HFF-Myc (cell line): ENCODE measurements around the gene A4GNT.
"Not testable (repeated sequence)": the region's sequence is repeated elsewhere in the genome, so short reads cannot be mapped to it uniquely, and the experiment has no call there.

ENCODE experiments used
- DNase-seq: peaks from one replicate; pipeline ENCODE4 v3.0.0-alpha.2; 2011; ENCODE audit warnings: low read depth; ENCODE audit errors: extremely low read depth
- H3K4me3 ChIP-seq: replicated peaks from 2 replicates; pipeline ENCODE4 v1.5.1; 2011; ENCODE audit warnings: low read depth, mild to moderate bottlenecking, control low read depth, low read length
- TF ChIP-seq, protein P1 (sequence below): IDR thresholded peaks from 2 replicates; pipeline ENCODE4 v1.5.1; 2012; ENCODE audit warnings: mild to moderate bottlenecking, low read depth, low read length, control low read depth; ENCODE audit errors: missing control alignments

A4GNT gene

GRCh38 chr3:138105598-138105997 is 26.6 kb downstream of the A4GNT start:
- DNase-seq, result no peak
- TF ChIP-seq, protein P1, sequence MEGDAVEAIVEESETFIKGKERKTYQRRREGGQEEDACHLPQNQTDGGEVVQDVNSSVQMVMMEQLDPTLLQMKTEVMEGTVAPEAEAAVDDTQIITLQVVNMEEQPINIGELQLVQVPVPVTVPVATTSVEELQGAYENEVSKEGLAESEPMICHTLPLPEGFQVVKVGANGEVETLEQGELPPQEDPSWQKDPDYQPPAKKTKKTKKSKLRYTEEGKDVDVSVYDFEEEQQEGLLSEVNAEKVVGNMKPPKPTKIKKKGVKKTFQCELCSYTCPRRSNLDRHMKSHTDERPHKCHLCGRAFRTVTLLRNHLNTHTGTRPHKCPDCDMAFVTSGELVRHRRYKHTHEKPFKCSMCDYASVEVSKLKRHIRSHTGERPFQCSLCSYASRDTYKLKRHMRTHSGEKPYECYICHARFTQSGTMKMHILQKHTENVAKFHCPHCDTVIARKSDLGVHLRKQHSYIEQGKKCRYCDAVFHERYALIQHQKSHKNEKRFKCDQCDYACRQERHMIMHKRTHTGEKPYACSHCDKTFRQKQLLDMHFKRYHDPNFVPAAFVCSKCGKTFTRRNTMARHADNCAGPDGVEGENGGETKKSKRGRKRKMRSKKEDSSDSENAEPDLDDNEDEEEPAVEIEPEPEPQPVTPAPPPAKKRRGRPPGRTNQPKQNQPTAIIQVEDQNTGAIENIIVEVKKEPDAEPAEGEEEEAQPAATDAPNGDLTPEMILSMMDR, result no peak
- no peak overlapping the region for H3K4me3 ChIP-seq

- TF ChIP-seq, protein P1, result no peak
- no peak for DNase-seq
- H3K4me3 ChIP-seq, result no peak overlapping the region
Observed at GRCh38 chr3:138103466-138103865, 28.7 kb downstream of the A4GNT start.

DNA sequence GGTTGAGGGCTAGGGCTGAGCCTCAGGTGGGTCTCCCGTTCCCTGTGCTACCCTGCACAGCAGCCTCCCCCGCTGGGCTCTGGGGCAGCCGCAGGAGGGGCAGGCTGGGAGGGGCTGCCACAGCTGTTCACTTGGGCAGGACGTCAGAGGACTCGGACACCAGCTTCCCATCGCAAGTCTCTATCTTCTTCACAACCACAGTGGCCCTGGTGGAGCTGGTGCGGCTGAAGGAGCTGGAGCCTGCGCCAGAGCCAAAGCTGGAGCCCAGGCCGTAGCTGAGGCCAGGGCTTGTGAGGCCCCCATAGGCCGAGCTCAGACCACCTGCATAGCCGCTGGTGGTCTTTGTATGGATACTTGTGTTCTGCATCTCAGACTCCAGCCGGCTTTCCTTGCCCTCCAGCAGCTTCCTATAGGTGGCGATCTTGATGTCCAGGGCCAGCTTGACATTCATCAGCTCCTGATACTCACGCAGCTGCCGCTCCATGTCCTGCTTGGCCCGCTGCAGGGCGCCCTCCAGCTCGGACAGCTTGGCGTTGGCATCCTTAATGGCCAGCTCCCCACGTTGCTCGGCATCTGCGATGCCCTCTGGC is 30.7 kb downstream of the A4GNT start:
- not testable (repeated sequence) for H3K4me3 ChIP-seq, DNase-seq
- TF ChIP-seq, protein P1, result peak; percentile 31

DNA sequence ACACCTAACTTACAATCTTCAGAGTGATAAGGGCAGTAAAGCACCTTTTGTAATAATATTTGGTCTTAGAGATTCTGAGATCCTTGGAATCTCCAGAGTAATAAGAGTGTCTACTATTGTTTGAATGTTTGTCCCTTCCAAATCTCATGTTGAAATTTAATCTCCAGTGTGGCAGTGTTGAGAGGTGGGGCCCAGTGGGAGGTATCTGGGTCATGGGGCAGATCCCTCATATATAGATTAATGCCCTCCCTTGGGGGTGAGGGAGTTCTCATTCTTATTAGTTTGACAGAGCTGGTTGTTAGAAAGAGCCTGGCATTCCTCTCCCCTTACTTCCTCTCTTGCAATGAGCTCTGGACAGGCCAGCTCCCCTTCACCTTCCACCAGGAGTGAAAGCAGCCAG is 32.8 kb downstream of the A4GNT start:
- TF ChIP-seq, protein P1, result no peak
- no peak for DNase-seq
- H3K4me3 ChIP-seq, result no peak overlapping the region

DNA sequence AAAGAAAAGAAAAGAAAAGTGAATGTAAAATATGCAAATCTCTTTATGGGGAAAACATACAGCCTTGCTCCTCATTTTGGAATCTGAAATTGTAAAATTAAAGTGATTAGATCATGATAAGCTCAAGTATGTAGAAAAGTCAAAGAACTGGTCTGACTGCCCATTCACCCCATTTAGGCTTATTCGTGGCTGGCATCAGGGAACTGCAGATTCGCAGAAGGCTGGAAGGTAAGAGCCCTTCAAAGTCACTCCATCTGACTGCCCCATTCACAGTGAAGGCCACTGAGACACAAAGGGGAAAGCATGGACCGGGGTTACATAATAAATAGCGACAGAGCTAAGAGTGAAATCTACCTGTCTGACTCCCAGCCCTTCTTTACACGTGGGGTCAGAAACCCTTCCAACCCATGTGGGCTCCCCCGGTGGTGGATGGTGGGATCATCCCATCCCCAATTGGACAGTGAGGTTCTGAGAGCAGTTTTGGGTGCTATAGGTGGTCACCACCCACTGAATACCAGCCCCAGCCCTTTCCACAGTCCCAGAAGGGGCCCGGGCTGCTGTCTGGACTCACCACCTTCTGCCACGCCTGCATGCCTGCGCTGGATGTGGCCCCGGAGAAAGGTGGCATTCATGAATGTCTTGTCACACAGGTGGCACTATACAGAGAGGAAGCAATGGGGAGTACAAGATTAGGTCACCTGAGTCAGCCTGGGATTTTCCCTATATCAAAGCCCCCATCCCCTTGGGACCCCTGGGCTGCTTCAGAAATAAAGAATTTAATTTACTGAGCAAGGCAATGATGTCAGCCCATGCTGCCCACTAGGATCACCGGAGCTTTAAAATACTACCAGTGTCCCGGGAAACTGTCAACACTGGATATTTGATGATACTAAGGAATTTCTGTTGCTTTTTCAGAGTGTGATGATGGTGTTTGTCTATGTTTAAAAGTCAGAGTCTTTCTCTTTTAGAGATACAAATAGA is 34.7 kb downstream of the A4GNT start:
- no peak overlapping the region for H3K4me3 ChIP-seq
- DNase-seq, result no peak
- TF ChIP-seq, protein P1, result peak; percentile 53

DNA sequence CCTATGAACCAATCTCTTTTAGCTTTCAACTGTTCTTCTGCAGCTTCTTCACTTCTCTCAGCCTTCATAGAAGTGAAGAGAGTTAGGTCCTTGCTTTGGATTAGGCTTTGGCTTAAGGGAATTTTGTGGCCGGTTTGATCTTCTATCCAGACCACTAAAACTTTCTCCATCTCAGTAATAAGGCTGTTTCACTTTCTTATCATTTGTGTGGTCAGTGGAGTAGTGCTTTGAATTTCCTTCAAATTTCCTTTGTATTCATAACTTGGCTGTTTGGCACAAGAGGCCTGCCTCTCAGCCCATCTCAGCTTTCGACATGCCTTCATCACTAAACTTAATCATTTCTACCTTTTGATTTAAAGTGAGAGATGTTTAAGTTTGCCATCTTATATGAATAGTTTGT is 38.5 kb downstream of the A4GNT start:
- no peak for DNase-seq
- no peak overlapping the region for H3K4me3 ChIP-seq
- TF ChIP-seq, protein P1, result no peak
